Subcutaneous adipose tissue (tissue), 4 donors: ENCODE measurements around the gene VASP. TPM values are rescaled to one million over a fixed set of nuclear protein-coding genes. Genes with fewer than 3 reads are reported as not detected.

Experiments
- total RNA-seq, 4 donors: library from RNA; depleted of rRNA; stranded (reverse); fragments of >200 nt; gene quantifications; one replicate each; pipeline ENCODE4 v1.1.0, GENCODE V29; 2016
- TF ChIP-seq, protein P1 (sequence below): fragments of 450-650 bp; IDR thresholded peaks from one replicate; pipeline ENCODE4 v1.5.1; 2016; ENCODE audit warnings: low read depth, mild to moderate bottlenecking, control low read depth, antibody characterized with exemption, moderate library complexity

The VASP gene
- total RNA-seq, 4 donors from 2014 or later = 24.9 to 44.5 (median 40.5) TPM

GRCh38 chr19:45475537-45476291 lies 31.6 kb upstream of the VASP start:
- TF ChIP-seq, protein P1, sequence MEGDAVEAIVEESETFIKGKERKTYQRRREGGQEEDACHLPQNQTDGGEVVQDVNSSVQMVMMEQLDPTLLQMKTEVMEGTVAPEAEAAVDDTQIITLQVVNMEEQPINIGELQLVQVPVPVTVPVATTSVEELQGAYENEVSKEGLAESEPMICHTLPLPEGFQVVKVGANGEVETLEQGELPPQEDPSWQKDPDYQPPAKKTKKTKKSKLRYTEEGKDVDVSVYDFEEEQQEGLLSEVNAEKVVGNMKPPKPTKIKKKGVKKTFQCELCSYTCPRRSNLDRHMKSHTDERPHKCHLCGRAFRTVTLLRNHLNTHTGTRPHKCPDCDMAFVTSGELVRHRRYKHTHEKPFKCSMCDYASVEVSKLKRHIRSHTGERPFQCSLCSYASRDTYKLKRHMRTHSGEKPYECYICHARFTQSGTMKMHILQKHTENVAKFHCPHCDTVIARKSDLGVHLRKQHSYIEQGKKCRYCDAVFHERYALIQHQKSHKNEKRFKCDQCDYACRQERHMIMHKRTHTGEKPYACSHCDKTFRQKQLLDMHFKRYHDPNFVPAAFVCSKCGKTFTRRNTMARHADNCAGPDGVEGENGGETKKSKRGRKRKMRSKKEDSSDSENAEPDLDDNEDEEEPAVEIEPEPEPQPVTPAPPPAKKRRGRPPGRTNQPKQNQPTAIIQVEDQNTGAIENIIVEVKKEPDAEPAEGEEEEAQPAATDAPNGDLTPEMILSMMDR = no peak

DNA sequence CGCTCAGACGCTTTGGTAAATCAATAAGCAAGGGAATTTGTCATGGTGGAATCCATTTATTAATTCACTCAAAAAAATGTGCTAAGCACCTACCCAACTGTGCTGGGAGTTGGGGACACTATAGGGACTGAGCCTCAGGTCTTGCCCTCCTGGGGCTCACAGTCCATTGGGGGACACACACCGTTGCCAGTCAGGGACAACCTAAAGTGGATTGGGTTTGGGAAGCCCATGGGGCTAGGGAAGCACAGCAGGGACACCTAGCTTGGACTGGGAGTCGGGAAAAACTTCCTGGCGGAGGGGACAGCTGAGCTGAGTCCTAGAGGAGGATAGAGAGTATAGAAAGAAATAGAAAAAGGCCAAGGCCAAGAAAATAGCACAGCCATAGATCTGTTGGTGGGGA lies 31.0 kb upstream of the VASP start:
- TF ChIP-seq, protein P1 = no peak

DNA sequence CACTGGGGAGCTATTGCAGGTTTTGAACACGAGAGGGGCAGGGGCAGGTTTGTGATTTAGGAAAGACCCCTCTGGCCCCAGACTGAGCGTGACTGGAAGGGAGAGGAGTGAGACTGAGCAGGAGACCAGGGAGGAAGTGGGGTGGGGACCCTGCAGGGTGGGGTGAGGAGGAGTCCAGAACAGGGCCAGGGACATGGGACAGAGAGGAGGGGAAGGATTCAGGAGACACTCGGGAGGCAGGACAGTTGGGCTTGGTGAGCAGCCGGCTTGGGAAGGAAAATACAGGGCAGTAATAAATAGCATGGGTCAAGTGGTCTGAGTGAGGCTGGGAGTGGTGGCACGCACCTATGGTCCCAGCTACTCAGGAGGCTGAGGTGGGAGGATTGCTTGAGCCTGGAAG lies 30.1 kb upstream of the VASP start:
- TF ChIP-seq, protein P1 = no peak

- TF ChIP-seq, protein P1 = no peak
Observed at GRCh38 chr19:45477713-45478453, 29.4 kb upstream of the VASP start.

DNA sequence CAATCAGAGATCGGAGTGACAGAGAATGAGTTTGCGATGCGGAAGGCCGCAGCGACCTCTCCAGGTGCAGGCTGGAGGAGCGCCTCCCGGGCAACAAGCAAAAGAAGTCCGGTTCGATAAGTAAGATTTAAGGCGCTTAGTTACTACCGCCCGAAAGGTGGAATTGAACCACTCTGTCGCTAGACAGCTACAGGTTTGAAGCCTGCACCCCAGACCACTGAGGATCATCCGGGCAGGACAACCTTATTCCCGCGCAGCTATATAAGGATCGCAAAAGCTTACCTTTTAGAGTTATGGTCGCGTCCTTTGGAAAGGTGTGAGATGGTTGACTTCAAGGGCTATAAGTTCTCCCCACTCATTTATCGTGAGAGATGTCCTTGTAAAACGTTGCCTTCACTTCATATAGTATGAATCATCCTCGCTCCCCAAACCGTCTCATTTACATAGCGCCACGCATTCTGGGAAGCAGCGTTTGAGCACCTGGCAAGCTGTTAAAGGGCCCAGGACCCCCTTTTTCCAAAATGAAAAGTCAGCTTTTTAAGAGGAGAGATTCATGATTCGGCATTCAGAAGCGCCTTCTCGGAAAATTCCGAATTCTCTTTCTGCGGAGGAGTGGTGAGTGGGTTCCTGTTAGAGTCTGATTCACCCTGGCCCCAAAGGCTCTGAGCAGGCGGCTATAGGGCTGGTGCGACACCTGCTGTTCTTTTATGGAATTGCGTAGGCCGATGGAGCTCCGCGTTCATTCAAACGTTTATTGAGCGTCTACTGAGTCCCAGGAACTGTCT lies 28.6 kb upstream of the VASP start:
- TF ChIP-seq, protein P1 = no peak

DNA sequence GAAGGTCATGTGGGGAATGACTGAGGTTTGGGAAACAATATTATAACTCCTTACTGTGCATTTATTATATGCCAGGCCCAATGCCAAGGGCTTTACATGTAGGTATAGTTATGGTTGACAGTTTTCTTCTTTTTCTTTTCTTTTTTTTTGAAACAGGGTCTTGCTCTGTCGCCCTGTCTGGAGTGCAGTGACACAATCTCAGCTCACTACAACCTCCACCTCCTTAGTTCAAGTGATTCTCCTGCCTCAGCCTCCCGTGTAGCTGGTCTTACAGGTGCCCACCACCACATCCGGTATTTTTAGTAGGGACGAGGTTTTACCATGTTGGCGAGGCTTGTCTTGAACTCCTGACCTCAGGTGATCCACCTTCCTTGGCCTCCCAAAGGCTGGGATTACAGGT lies 24.2 kb upstream of the VASP start:
- TF ChIP-seq, protein P1 = no peak
